Adrenal gland (tissue), 12 donors: ENCODE measurements around the gene MED27. TPM values are rescaled to one million over a fixed set of nuclear protein-coding genes. Genes with fewer than 3 reads are reported as not detected.

Experiments
- DNase-seq, 7 donors: peaks; one replicate each; pipeline ENCODE4 v3.0.0-alpha.2; 2019 to 2020
- H3K27ac ChIP-seq, 5 donors: fragments of 200-600 bp; sonication (generic) in 4 of 5; 1 replicate in 3 of 5; 2 replicates in 2 of 5; pipeline versions ENCODE4 v1.5.1 to v1.8.0; 2016 to 2020; ENCODE audit warnings: mild to moderate bottlenecking in 1 of 5
- H3K27me3 ChIP-seq: fragments of 200-600 bp; 2 replicates; pipeline ENCODE4 v1.8.0; 2021
- H3K36me3 ChIP-seq, 2 donors: fragments of 200-600 bp; replicated peaks in 1 of 2; 1 replicate in 1 of 2; 2 replicates in 1 of 2; pipeline versions ENCODE4 v1.5.1 to v1.8.0; 2018 to 2022
- H3K4me1 ChIP-seq, 2 donors: fragments of 200-600 bp; replicated peaks in 1 of 2; 1 replicate in 1 of 2; 2 replicates in 1 of 2; pipeline versions ENCODE4 v1.5.1 to v1.8.0; 2018 to 2021
- H3K4me3 ChIP-seq, 4 donors: fragments of 200-600 bp; sonication (generic) in 3 of 4; one replicate each; pipeline ENCODE4 v1.5.1; 2016 to 2018
- H3K9me3 ChIP-seq, 3 donors: fragments of 200-600 bp; sonication (generic) in 1 of 3; replicated peaks in 1 of 3; 1 replicate in 2 of 3; 2 replicates in 1 of 3; pipeline versions ENCODE4 v1.5.1 to v1.8.0; 2016 to 2021
- POLR2A ChIP-seq, 2 donors: fragments of 450-650 bp; IDR thresholded peaks; one replicate each; pipeline ENCODE4 v1.6.1; 2017; ENCODE audit warnings: antibody characterized with exemption in 2 of 2, mild to moderate bottlenecking in 2 of 2, moderate library complexity in 1 of 2
- WGBS, 4 donors: extraction: QIAGEN DNeasy Blood & Tissue Kit in 2 of 4; methylation state at CpG; one replicate each; pipeline versions ENCODE4 v1.1.5 to v1.1.7; 2013 to 2017; 5-methylcytosine and 5-hydroxymethylcytosine counted together
- intact Hi-C, 2 donors: fragments of 100-400 bp; cut with DNase I; formaldehyde crosslinking; loops; one replicate each; pipeline versions ENCODE4 v1.14.1 to v1.15.0; 2022 to 2023
- polyA plus RNA-seq, 3 donors: library from polyadenylated mRNA; stranded (reverse); fragments of 200-250 nt in 2 of 3; fragments of 350-450 nt in 1 of 3; fragmentation: Illumina TruSeq in 1 of 3; extraction: RNeasy Lipid Tissue Mini Kit (QIAGEN cat#74804) in 1 of 3; gene quantifications; one replicate each; pipeline ENCODE4 v1.2.3, GENCODE V29; 2013 to 2014
- total RNA-seq, 9 donors: library from RNA; depleted of rRNA in 4 of 9; stranded (reverse); fragments of >200 nt in 4 of 9; fragments of 120-200 nt in 1 of 9; fragmentation: NEBNext Ultra II Directional in 1 of 9; extraction: Animal tissue kit (Norgen Biotek cat#: 25700) in 1 of 9; gene quantifications; one replicate each; pipeline versions ENCODE4 v1.1.0 to v1.2.4, GENCODE V29; 2013 to 2023
- TF ChIP-seq, protein P1 (sequence below), 6 experiments: fragments of 450-650 bp in 4 of 6; fragments of 200-600 bp in 2 of 6; sonication (generic) in 1 of 6; IDR thresholded peaks; 1 replicate in 5 of 6; 2 replicates in 1 of 6; pipeline versions ENCODE4 v1.5.1 to v1.8.0; 2016 to 2021; ENCODE audit warnings: antibody characterized with exemption in 6 of 6, mild to moderate bottlenecking in 2 of 6, moderate library complexity in 1 of 6
- donor health status: healthy with polysubstance abuse.
- donor health status: Bipolar disorder and iron deficiency.
- donor health status: DM: yes; HTN: yes; CAD: no.
- donor health status: DM: no; HTN: no; CAD: no.
- donor health status: DM: no; HTN: no; CAD: no.
- donor health status: DM: yes; HTN: yes; CAD: no.

The MED27 gene
- total and polyA plus RNA-seq, 12 donors = 12.2 to 37.4 (median 15.9) TPM

DNA sequence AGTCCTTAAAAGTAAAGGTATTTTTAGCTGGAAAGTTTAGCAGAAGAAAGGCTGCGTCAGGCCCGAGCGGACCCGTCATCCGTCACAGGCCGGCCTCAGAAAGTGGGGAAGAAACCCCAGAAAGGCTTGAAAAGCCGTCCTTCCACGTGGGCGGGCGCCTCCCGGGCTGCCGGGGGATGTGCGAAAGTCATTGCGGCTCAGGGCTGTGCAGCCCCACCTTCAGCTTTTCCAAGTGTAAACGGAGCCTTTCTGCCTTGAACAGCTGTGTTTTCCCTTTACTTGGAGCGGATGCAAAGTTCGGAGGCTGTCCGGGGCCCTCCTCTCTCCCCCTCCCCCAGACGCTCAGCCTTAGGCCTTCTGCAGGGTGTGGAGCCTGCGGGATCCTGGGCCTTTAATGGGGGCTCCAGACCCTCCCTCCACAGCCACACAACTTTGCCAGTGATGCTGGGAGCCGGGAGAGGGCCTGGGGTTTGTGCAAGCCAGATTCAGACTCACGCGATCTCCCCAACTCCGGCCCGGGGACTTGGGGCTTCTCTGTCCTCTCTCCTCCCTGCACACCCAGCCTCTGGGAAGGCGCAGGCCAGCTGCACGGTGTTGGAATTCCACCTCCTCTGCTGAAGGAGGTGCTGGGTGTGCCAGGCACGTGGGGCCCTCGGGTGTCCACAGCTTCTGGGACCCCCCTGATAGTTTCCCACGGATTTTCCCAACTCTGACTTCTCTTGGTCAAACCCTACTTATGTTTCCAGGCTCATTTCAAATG is 244.3 kb downstream of the MED27 start:
- no peaks in the 10 kb centered on the region for H3K36me3 ChIP-seq
- no peaks in the 10 kb centered on the region for H3K27me3 ChIP-seq
- no peak for TF ChIP-seq POLR2A (IDR thresholded peaks at IDR 0.05)
- TF ChIP-seq, protein P1, sequence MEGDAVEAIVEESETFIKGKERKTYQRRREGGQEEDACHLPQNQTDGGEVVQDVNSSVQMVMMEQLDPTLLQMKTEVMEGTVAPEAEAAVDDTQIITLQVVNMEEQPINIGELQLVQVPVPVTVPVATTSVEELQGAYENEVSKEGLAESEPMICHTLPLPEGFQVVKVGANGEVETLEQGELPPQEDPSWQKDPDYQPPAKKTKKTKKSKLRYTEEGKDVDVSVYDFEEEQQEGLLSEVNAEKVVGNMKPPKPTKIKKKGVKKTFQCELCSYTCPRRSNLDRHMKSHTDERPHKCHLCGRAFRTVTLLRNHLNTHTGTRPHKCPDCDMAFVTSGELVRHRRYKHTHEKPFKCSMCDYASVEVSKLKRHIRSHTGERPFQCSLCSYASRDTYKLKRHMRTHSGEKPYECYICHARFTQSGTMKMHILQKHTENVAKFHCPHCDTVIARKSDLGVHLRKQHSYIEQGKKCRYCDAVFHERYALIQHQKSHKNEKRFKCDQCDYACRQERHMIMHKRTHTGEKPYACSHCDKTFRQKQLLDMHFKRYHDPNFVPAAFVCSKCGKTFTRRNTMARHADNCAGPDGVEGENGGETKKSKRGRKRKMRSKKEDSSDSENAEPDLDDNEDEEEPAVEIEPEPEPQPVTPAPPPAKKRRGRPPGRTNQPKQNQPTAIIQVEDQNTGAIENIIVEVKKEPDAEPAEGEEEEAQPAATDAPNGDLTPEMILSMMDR (IDR thresholded peaks at IDR 0.05) = no peak
- no peaks in the 10 kb centered on the region for H3K4me1 ChIP-seq
- DNase-seq = no peak
- H3K27ac ChIP-seq = no peak overlapping the region
- H3K4me3 ChIP-seq = no peak overlapping the region
- intact Hi-C loops = no loop called here
- H3K9me3 ChIP-seq = no peaks in the 10 kb centered on the region
- 51 to 64% (median 58%) methylated on average over 26 to 30 of the region's 30 CpGs for WGBS, 4 donors

DNA sequence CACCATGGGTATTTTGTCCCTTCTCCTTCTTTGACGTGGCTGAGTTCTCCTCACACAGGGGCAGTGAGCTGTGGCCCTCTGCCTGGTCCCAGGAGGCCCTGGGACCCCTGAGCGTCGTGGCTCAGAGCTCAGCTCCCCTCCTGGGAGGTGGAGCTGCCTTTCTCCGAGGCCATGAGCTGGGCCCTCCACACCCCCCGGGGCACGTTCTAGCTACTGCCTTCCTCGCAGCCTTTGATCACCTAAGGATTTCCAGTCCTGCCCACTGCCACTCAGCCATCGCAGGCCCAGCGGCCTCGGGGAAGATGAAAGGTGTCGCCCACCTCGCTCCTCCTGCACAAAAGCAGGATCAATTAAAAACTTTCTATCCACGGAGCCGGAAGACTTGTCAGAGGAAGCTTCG is 244.9 kb downstream of the MED27 start:
- H3K27me3 ChIP-seq = no peaks in the 10 kb centered on the region
- WGBS, 4 donors = 51 to 61% (median 55%) methylated on average over 8 to 15 of the region's 15 CpGs
- no peak overlapping the region for H3K27ac ChIP-seq
- no peaks in the 10 kb centered on the region for H3K36me3 ChIP-seq
- TF ChIP-seq, protein P1 (IDR thresholded peaks at IDR 0.05) = no peak
- no peak for TF ChIP-seq POLR2A (IDR thresholded peaks at IDR 0.05)
- no peak for DNase-seq
- intact Hi-C loops = no loop called here
- no peaks in the 10 kb centered on the region for H3K9me3 ChIP-seq
- no peaks in the 10 kb centered on the region for H3K4me1 ChIP-seq
- H3K4me3 ChIP-seq = no peak overlapping the region

DNA sequence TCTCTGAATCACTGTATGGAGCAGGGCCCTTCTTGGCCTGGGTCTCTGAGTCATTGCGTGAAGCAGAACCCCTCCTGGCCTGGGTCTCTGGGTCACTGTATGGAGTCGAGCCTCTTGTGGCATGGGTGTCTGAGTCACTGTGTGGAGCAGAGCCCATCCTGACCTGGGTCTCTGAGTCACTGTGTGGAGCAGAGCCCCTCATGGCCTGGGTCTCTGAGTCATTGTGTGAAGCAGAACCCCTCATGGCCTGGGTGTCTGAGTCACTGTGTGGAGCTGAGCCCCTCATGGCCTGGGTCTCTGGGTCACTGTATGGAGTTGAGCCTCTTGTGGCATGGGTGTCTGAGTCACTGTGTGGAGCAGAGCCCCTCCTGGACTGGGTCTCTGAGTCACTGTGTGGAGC is 245.8 kb downstream of the MED27 start:
- H3K27me3 ChIP-seq = no peaks in the 10 kb centered on the region
- DNase-seq = no peak
- H3K36me3 ChIP-seq = no peaks in the 10 kb centered on the region
- no peaks in the 10 kb centered on the region for H3K9me3 ChIP-seq
- 69 to 100% (median 95%) methylated on average over 1 to 2 of the region's 2 CpGs for WGBS, 4 donors
- H3K27ac ChIP-seq = no peak overlapping the region
- intact Hi-C loops = no loop called here
- TF ChIP-seq POLR2A (IDR thresholded peaks at IDR 0.05) = no peak
- TF ChIP-seq, protein P1 (IDR thresholded peaks at IDR 0.05) = no peak
- H3K4me1 ChIP-seq = no peaks in the 10 kb centered on the region
- H3K4me3 ChIP-seq = no peak overlapping the region

DNA sequence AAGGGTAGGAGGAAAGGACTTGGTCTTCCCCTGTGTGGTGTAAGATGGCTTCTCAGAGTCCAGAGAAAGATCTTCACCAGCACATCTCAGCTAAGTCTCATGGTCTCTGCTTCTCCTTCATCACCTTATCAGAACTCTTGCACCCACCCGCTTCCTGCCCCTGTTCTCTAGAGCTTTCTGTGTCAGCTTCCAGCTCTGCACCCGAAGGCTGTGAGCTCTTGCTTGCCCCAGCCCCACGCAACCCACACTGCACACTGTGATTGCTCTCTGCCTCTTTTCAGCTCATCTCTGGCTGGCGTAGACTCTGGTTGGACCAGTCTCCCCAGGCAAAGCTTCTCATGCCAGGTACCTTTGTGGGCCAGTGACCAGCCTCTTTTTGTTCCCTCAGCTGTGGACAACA is 246.6 kb downstream of the MED27 start:
- intact Hi-C loops = no loop called here
- WGBS, 4 donors = 58 to 91% (median 77%) methylated on average over 4 of the region's 4 CpGs
- H3K27me3 ChIP-seq = no peaks in the 10 kb centered on the region

More for the DNA sequence above, 246.6 kb downstream of the MED27 start:
- no peaks in the 10 kb centered on the region for H3K36me3 ChIP-seq
- TF ChIP-seq, protein P1 (IDR thresholded peaks at IDR 0.05) = no peak
- no peak for TF ChIP-seq POLR2A (IDR thresholded peaks at IDR 0.05)
- no peaks in the 10 kb centered on the region for H3K4me1 ChIP-seq
- H3K9me3 ChIP-seq = no peaks in the 10 kb centered on the region
- no peak for DNase-seq
- no peak overlapping the region for H3K27ac ChIP-seq
- H3K4me3 ChIP-seq = no peak overlapping the region
